Ishikawa (cell line): ENCODE data around the gene LRRC72.

Source experiments
- CEBPB ChIP-seq: IDR thresholded peaks from 2 replicates; pipeline ENCODE4 v1.6.1; 2012
- CREB1 ChIP-seq: IDR thresholded peaks from 2 replicates; pipeline ENCODE4 v1.6.1; 2012; ENCODE audit warnings: low read depth
- EGR1 ChIP-seq: IDR thresholded peaks from 2 replicates; pipeline ENCODE4 v1.6.1; 2012
- EP300 ChIP-seq: IDR thresholded peaks from 2 replicates; pipeline ENCODE4 v1.6.1; 2012; ENCODE audit warnings: borderline replicate concordance
- FOXM1 ChIP-seq: IDR thresholded peaks from 2 replicates; pipeline ENCODE4 v1.6.1; 2012; ENCODE audit warnings: low read depth, borderline replicate concordance
- NFIC ChIP-seq: IDR thresholded peaks from 2 replicates; pipeline ENCODE4 v1.6.1; 2012
- RAD21 ChIP-seq: IDR thresholded peaks from 2 replicates; pipeline ENCODE4 v1.6.1; 2012; ENCODE audit warnings: low read depth
- TAF1 ChIP-seq: IDR thresholded peaks from 2 replicates; pipeline ENCODE4 v1.6.1; 2012; ENCODE audit warnings: low read depth, mild to moderate bottlenecking
- TCF12 ChIP-seq: IDR thresholded peaks from 2 replicates; pipeline ENCODE4 v1.6.1; 2012; ENCODE audit warnings: low read depth
- TEAD4 ChIP-seq: IDR thresholded peaks from 2 replicates; pipeline ENCODE4 v1.6.1; 2012
- YY1 ChIP-seq: IDR thresholded peaks from 2 replicates; pipeline ENCODE4 v1.6.1; 2012; ENCODE audit warnings: low read depth
- ZBTB7A ChIP-seq: IDR thresholded peaks from 2 replicates; pipeline ENCODE4 v1.6.1; 2012; ENCODE audit warnings: low read depth
- TF ChIP-seq, protein P1 (sequence below): IDR thresholded peaks from 2 replicates; pipeline ENCODE4 v1.6.1; 2012; ENCODE audit warnings: low read depth, mild to moderate bottlenecking
- TF ChIP-seq, protein P2 (sequence below): IDR thresholded peaks from 2 replicates; pipeline ENCODE4 v1.6.1; 2012
- TF ChIP-seq, protein P3 (sequence below): IDR thresholded peaks from 2 replicates; pipeline ENCODE4 v1.6.1; 2012

The LRRC72 gene

DNA sequence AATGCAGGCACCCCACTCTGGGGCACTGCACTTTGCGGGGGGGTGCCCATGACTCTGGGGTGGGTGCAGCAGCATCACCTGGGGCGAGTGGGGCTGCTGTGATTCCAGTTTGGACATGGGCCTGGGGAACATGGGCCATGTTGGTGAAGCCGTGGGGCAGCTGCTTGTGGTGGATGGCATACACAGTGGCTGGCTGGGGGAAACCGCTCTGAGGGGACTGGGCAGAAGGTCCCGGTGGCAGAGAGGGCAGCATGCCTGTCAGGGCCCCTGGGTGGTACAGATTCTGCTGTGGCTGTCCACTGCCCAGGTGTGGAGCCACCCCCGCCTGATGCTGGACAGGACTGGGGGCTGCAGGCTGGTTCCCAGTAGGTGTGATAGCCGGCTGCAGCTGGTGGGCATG lies 57.2 kb downstream of the LRRC72 start:
- TF ChIP-seq CREB1: no peak
- no peak for TF ChIP-seq RAD21
- TF ChIP-seq NFIC: no peak
- TF ChIP-seq, protein P1, sequence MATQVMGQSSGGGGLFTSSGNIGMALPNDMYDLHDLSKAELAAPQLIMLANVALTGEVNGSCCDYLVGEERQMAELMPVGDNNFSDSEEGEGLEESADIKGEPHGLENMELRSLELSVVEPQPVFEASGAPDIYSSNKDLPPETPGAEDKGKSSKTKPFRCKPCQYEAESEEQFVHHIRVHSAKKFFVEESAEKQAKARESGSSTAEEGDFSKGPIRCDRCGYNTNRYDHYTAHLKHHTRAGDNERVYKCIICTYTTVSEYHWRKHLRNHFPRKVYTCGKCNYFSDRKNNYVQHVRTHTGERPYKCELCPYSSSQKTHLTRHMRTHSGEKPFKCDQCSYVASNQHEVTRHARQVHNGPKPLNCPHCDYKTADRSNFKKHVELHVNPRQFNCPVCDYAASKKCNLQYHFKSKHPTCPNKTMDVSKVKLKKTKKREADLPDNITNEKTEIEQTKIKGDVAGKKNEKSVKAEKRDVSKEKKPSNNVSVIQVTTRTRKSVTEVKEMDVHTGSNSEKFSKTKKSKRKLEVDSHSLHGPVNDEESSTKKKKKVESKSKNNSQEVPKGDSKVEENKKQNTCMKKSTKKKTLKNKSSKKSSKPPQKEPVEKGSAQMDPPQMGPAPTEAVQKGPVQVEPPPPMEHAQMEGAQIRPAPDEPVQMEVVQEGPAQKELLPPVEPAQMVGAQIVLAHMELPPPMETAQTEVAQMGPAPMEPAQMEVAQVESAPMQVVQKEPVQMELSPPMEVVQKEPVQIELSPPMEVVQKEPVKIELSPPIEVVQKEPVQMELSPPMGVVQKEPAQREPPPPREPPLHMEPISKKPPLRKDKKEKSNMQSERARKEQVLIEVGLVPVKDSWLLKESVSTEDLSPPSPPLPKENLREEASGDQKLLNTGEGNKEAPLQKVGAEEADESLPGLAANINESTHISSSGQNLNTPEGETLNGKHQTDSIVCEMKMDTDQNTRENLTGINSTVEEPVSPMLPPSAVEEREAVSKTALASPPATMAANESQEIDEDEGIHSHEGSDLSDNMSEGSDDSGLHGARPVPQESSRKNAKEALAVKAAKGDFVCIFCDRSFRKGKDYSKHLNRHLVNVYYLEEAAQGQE: no peak
- TF ChIP-seq EP300: no peak
- TF ChIP-seq TAF1: no peak
- TF ChIP-seq CEBPB: no peak
- no peak for TF ChIP-seq YY1
- no peak for TF ChIP-seq EGR1
- no peak for TF ChIP-seq FOXM1
- no peak for TF ChIP-seq TCF12
- no peak for TF ChIP-seq TEAD4

DNA sequence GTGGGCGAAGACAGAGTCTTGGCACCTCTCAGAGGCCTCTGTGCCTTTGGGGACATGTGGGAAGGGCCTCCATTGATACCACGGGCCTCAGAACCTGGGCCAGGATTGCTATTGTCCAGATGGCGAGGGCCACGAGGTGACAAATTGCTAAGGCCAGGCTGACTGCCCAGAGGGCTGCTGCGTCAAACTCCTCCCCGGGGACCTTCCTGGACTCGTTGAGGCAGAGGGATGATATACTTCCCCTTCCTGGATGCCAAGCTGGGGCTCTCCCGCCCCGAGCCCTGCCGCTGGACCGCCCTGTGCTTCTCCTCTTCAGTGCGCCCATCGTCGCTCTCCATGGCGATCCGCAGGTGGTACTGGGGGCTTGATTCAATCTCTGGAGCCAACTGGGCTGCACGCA lies 58.9 kb downstream of the LRRC72 start:
- TF ChIP-seq TEAD4: no peak
- no peak for TF ChIP-seq TCF12
- no peak for TF ChIP-seq NFIC
- TF ChIP-seq ZBTB7A: no peak
- no peak for TF ChIP-seq FOXM1
- no peak for TF ChIP-seq CEBPB
- TF ChIP-seq, protein P2, sequence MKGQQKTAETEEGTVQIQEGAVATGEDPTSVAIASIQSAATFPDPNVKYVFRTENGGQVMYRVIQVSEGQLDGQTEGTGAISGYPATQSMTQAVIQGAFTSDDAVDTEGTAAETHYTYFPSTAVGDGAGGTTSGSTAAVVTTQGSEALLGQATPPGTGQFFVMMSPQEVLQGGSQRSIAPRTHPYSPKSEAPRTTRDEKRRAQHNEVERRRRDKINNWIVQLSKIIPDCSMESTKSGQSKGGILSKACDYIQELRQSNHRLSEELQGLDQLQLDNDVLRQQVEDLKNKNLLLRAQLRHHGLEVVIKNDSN: no peak
- no peak for TF ChIP-seq EGR1
- TF ChIP-seq RAD21: no peak
- no peak for TF ChIP-seq EP300
- TF ChIP-seq YY1: no peak

DNA sequence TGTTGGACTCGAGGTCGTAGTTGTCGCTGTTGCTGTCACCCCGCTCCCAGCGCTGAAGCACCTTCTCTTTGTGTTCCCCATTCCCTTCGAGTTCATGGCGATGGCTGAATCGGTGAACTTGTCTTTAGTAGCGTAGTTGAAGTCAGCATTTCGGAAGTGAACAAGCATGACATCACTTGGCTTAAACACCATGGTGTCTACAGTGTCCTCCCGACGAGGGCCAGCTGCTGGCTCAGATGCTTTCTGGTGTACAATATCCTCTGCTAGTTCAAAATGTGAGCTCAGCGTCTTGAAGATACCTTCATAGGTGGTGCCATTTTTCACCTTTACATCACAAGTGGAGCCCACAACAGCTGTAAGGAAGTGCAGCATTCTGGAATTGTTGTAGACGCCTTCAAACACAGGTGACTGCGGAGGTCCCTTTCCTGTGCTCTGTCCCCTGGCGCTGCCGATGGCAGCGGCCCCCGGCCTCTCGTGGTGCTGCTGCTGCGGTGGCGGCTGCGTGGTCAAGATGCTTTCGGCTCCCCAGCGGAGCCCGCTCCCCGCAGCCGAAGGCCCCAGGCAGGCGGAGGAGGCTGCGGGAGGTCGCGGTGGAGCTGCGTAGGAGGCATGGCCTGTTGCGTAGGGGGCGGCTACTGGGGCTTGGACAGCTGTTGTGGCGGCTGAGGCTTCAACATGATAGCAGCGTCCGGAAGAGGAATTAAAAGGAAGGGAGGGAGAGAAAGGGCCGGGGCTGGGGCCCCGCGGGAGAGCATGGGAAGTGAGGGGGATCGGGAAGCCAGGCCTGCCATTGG lies 59.7 kb downstream of the LRRC72 start:
- TF ChIP-seq TAF1: no peak
- no peak for TF ChIP-seq EGR1
- TF ChIP-seq TEAD4: no peak
- no peak for TF ChIP-seq RAD21
- TF ChIP-seq, protein P1: no peak
- no peak for TF ChIP-seq CREB1
- TF ChIP-seq, protein P2: no peak
- TF ChIP-seq YY1: no peak

DNA sequence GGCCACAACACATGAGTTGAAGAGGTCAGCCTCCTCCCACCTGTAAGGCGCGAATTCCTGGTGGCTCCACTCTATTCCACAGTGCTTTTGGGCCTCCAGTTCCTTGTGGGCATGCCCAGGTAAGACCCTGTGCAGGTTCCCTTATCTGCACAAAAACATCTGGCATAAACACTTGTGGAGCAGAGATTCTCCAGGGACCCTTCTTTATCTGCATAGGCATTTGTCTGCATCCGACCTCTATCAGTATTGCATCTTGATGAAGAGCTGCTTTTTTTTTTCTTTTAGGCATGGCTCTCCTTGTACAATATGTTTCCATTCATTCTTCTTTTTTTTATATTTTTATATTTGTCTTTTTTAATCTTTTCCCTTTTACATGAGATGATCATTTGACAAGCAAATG lies 60.5 kb downstream of the LRRC72 start:
- TF ChIP-seq YY1: no peak
- TF ChIP-seq, protein P2: no peak
- no peak for TF ChIP-seq FOXM1
- no peak for TF ChIP-seq CREB1
- no peak for TF ChIP-seq TCF12
- TF ChIP-seq EGR1: no peak
- no peak for TF ChIP-seq ZBTB7A
- TF ChIP-seq, protein P1: no peak
- TF ChIP-seq TEAD4: no peak
- TF ChIP-seq, protein P3, sequence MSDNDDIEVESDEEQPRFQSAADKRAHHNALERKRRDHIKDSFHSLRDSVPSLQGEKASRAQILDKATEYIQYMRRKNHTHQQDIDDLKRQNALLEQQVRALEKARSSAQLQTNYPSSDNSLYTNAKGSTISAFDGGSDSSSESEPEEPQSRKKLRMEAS: no peak
- no peak for TF ChIP-seq EP300
- no peak for TF ChIP-seq RAD21
- TF ChIP-seq NFIC: no peak
- no peak for TF ChIP-seq TAF1
